WERI-Rb-1 (cell line): ENCODE measurements around the gene RAC2.
"Not testable (repeated sequence)": the region's sequence is repeated elsewhere in the genome, so short reads cannot be mapped to it uniquely, and the experiment has no call there.

ENCODE experiments used
- DNase-seq: peaks from one replicate; pipeline ENCODE4 v3.0.0-alpha.2; 2020
- H3K27ac ChIP-seq: fragments of 250-450 bp; sonication (Bioruptor Pico); 2 replicates; pipeline ENCODE4 v1.5.1; 2020; ENCODE audit warnings: mild to moderate bottlenecking, moderate library complexity
- H3K27me3 ChIP-seq: fragments of 250-450 bp; sonication (Bioruptor Pico); 2 replicates; pipeline ENCODE4 v1.5.1; 2021; ENCODE audit warnings: mild to moderate bottlenecking, low read depth, moderate library complexity; ENCODE audit not compliant: insufficient read depth, severe bottlenecking
- H3K36me3 ChIP-seq: fragments of 250-450 bp; sonication (Bioruptor Pico); 2 replicates; pipeline ENCODE4 v1.5.1; 2020; ENCODE audit warnings: mild to moderate bottlenecking, moderate library complexity
- H3K4me3 ChIP-seq: 2 replicates; pipeline ENCODE4 v1.5.1; 2011; ENCODE audit warnings: low read depth, mild to moderate bottlenecking, control low read depth, low read length
- H3K9me3 ChIP-seq: fragments of 250-450 bp; sonication (Bioruptor Pico); 2 replicates; pipeline ENCODE4 v1.5.1; 2021; ENCODE audit warnings: mild to moderate bottlenecking, moderate library complexity; ENCODE audit not compliant: severe bottlenecking
- TF ChIP-seq, protein P1 (sequence below): IDR thresholded peaks from 2 replicates; pipeline ENCODE4 v1.5.1; 2011; ENCODE audit warnings: low read depth, mild to moderate bottlenecking, control low read depth, inconsistent platforms, low read length

The RAC2 gene

DNA sequence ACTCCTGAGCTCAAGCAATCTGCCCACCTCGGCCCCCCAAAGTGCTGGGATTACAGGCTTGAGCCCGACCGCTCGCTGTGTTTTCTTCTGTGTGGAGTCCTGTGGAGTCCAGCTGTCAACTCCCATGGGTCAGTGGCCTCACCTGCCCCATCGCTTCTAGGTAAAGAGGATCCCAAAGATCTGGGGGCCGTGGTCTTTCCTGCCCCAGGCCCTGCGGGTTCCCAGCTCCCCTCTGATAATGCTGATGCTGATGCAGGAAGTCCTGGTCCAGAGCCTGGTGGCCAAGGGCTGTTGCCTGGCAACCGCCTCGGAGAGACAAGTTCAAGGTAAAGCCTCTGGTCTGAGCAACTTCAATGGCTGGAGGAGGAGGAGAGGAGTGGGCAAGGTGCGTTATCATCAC lies 41.4 kb downstream of the RAC2 start:
- TF ChIP-seq, protein P1, sequence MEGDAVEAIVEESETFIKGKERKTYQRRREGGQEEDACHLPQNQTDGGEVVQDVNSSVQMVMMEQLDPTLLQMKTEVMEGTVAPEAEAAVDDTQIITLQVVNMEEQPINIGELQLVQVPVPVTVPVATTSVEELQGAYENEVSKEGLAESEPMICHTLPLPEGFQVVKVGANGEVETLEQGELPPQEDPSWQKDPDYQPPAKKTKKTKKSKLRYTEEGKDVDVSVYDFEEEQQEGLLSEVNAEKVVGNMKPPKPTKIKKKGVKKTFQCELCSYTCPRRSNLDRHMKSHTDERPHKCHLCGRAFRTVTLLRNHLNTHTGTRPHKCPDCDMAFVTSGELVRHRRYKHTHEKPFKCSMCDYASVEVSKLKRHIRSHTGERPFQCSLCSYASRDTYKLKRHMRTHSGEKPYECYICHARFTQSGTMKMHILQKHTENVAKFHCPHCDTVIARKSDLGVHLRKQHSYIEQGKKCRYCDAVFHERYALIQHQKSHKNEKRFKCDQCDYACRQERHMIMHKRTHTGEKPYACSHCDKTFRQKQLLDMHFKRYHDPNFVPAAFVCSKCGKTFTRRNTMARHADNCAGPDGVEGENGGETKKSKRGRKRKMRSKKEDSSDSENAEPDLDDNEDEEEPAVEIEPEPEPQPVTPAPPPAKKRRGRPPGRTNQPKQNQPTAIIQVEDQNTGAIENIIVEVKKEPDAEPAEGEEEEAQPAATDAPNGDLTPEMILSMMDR = no peak
- no peak for DNase-seq
- Histone ChIP-seq H3K9me3 (no peaks in the 10 kb centered on the region), H3K27ac (no peak overlapping the region), H3K4me3 (no peak overlapping the region), H3K27me3 (no peaks in the 10 kb centered on the region), H3K36me3 (no peaks in the 10 kb centered on the region)

DNA sequence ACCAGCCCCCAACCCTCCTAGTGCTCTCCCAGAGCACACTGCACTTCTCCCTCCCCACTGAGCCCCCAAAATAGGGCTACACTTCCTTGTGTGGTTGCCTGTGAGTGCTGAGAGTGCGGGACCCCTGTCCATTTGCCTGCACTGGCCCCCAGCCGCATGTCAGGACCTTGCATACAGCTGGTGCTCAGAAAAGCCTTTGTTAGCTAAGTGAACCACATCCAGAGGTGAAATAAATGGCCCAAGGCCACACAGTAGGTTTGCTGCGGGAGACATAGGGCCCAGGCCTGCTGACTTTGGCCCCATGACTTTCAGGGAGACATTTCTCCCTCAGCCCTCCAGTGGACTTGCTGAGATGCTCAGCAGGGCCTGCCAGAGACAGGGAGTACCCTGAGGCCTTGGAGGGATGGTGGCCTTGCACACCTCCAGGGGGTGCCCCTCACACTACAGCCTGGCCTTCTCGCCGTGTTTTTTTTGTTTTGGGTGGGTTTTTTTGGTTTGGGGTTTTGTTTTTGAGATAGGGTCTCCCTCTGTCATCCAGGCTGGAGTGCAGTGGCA lies 42.0 kb downstream of the RAC2 start:
- Histone ChIP-seq H3K36me3 (no peaks in the 10 kb centered on the region), H3K4me3 (no peak overlapping the region), H3K27ac (no peak overlapping the region), H3K27me3 (no peaks in the 10 kb centered on the region), H3K9me3 (no peaks in the 10 kb centered on the region)
- no peak for DNase-seq
- TF ChIP-seq, protein P1 = no peak

DNA sequence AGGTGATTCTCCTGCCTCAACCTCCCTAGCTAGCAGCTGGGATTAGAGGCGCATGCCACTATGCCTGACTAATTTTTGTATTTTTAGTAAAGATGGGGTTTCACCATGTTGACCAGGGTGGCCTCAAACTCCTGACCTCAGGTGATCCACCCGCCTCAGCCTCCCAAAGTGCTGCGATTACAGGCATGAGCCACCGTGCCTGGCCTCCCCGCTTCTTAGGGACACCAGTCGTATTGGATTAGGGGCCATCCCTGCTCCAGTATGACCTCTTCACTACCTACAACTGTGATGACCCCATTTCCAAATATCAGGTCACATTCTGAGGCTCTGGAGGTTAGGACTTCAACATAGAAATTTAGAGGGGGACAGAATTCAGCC lies 42.6 kb downstream of the RAC2 start:
- not testable (repeated sequence) for H3K9me3 ChIP-seq, H3K27me3 ChIP-seq, H3K27ac ChIP-seq, H3K4me3 ChIP-seq, H3K36me3 ChIP-seq, DNase-seq

DNA sequence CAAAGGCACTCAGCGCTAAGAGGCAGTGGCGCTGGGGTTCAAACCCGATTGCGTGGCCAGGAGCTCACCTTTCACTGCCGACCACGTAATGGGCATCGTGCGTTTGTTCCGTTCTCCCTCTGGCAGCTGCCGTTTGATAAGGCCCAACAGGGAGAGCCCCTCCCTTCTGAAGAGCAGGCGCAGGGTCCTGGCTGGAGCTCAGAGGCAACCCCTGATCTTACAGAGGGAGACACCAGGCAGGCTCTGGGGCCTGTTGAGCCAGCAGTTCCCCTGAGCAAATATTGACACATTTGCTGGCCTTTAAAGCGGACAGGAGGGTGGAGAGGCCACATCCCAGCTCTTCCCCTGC lies 44.3 kb downstream of the RAC2 start:
- Histone ChIP-seq H3K9me3 (no peaks in the 10 kb centered on the region), H3K4me3 (no peak overlapping the region), H3K36me3 (no peaks in the 10 kb centered on the region), H3K27ac (no peak overlapping the region), H3K27me3 (no peaks in the 10 kb centered on the region)
- DNase-seq = no peak
- TF ChIP-seq, protein P1 = no peak

DNA sequence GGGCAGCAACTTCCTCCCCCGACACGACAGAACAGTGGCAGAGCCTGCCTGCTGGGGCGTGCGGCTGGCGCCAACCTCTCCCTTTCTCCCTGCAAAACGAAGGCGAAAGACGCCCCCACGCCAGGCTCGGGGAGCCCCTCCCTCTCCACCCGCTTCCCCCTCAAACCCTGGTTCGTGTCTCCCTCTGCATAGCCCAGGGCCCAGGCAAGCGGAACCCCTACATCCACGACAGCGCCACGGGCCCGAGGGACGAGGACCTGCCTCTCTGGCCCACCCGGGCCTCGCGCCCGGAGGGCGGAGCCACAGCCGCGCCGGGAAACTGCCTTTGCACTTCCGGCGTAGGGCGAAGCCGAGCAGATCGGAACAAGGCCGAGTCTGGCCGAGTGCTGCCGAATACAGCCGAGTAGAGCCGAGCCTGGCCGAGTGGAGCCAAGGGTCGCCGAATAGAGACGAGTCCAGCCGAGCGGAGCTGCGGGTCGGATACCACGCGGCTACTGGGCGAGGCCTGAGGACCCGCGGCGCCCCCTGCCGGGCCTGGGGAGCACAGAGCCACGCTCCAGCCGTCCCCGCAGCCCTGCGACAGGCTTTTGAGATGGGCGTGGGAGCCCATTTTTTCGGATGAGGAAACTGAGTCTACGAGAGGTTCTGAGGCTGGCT lies 44.8 kb downstream of the RAC2 start:
- H3K9me3 ChIP-seq = no peaks in the 10 kb centered on the region

DNA sequence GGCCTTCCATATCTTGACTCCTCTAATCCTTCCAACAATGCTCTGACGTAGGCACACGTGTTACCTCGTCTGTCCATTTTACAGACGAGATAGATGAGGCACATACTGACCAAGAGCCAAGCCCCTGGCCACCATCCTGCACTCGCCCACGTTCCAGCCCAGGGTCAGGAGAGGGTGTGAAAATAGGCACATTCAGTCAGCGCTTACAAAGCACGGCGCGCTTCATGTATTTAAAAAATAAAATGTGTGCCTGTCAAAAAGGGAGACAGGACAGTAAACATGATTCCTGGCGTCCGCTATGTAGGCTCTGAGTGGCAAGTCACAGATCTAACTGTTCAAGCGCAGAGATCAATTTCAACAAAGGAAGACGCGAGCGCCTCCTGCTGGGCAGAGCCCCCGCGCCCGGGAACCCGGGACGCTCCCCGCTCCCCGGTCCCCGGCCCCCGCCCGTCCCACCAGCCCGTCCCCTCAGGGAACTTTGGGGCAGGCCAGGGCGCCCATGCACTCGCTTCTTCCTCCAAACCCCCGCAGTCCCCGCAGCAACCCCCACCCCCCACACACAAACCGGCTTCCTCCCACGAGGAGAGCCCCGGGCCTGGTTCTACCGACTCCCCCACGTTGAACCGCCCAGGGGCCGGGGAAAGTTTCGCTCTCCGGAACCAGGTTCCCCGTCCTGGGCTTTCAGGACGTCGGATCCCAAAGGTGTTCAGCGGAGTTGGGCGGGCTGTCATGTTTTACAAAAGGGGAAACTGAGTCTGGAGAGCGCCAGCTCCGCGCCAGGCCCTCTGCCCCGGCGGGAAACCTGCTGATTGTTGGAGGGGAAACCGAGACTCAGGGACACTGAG lies 45.6 kb downstream of the RAC2 start:
- TF ChIP-seq, protein P1 = peak; percentile 81
- Histone ChIP-seq H3K27ac (peak overlapping the region; percentile 89), H3K9me3 (no peaks in the 10 kb centered on the region), H3K36me3 (no peaks in the 10 kb centered on the region), H3K4me3 (peak overlapping the region; percentile 90), H3K27me3 (no peaks in the 10 kb centered on the region)
- peak; percentile 81 for DNase-seq

More for the DNA sequence above, 44.8 kb downstream of the RAC2 start:
- Histone ChIP-seq H3K27ac (peak overlapping the region; percentile 89), H3K36me3 (no peaks in the 10 kb centered on the region), H3K4me3 (peak overlapping the region; percentile 90), H3K27me3 (no peaks in the 10 kb centered on the region)
- DNase-seq = peak; percentile 98
- TF ChIP-seq, protein P1 = peak; percentile 92
